Lower lobe of right lung (tissue), 2 donors: ENCODE results near the gene INPP5E. TPM values are rescaled to one million over a fixed set of nuclear protein-coding genes. Genes with fewer than 3 reads are reported as not detected.

Source experiments
- ATAC-seq, 2 donors: fragments of 200-7000 bp; cut with Tn5 transposase; one replicate each; pipeline ENCODE4 v1.9.1; 2020 to 2022; ENCODE audit warnings: mild to moderate bottlenecking in 2 of 2, moderate library complexity in 2 of 2
- DNase-seq: peaks from one replicate; pipeline ENCODE4 v3.0.0-alpha.2; 2020
- H3K27ac ChIP-seq: fragments of 200-600 bp; one replicate; pipeline ENCODE4 v1.8.0; 2022
- H3K27me3 ChIP-seq: fragments of 200-600 bp; one replicate; pipeline ENCODE4 v1.8.0; 2022; ENCODE audit warnings: low read depth
- H3K36me3 ChIP-seq: fragments of 200-600 bp; one replicate; pipeline ENCODE4 v1.8.0; 2022; ENCODE audit warnings: mild to moderate bottlenecking
- H3K4me1 ChIP-seq: fragments of 200-600 bp; one replicate; pipeline ENCODE4 v1.8.0; 2022
- H3K4me3 ChIP-seq: fragments of 200-600 bp; one replicate; pipeline ENCODE4 v1.8.0; 2022; ENCODE audit warnings: mild to moderate bottlenecking
- H3K9me3 ChIP-seq: fragments of 200-600 bp; one replicate; pipeline ENCODE4 v1.8.0; 2022
- intact Hi-C: fragments of 100-400 bp; cut with DNase I; formaldehyde crosslinking; loops from one replicate; pipeline ENCODE4 v1.11.0; 2022
- total RNA-seq: library from RNA; stranded (reverse); fragmentation: NEBNext Ultra II Directional; extraction: Animal tissue kit (Norgen Biotek cat#: 25700); gene quantifications from one replicate; pipeline ENCODE4 v1.2.1, GENCODE V29; 2021
- TF ChIP-seq, protein P1 (sequence below): fragments of 200-600 bp; IDR thresholded peaks from one replicate; pipeline ENCODE4 v1.8.0; 2022; ENCODE audit warnings: antibody characterized with exemption, mild to moderate bottlenecking
- donor health status: DM: no; HTN: yes; CAD: no; lungs with severe emphysema.

The INPP5E gene
- total RNA-seq, 1 donor from 2014 or later: 13.8 TPM

- ATAC-seq (peak; percentile 85 to 92), DNase-seq (peak; percentile 100)
- peaks cover 29% of the 10 kb centered on the region for H3K4me1 ChIP-seq
- H3K4me3 ChIP-seq: peak within 1 kb of the TSS; percentile 91
- TF ChIP-seq, protein P1, sequence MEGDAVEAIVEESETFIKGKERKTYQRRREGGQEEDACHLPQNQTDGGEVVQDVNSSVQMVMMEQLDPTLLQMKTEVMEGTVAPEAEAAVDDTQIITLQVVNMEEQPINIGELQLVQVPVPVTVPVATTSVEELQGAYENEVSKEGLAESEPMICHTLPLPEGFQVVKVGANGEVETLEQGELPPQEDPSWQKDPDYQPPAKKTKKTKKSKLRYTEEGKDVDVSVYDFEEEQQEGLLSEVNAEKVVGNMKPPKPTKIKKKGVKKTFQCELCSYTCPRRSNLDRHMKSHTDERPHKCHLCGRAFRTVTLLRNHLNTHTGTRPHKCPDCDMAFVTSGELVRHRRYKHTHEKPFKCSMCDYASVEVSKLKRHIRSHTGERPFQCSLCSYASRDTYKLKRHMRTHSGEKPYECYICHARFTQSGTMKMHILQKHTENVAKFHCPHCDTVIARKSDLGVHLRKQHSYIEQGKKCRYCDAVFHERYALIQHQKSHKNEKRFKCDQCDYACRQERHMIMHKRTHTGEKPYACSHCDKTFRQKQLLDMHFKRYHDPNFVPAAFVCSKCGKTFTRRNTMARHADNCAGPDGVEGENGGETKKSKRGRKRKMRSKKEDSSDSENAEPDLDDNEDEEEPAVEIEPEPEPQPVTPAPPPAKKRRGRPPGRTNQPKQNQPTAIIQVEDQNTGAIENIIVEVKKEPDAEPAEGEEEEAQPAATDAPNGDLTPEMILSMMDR: no peak
- H3K27ac ChIP-seq: peak within 1 kb of the TSS; percentile 99
- peaks cover 10% of the 10 kb centered on the region for H3K36me3 ChIP-seq
- H3K9me3 ChIP-seq: no peaks in the 10 kb centered on the region
- intact Hi-C loops: no loop called here
- no peaks in the 10 kb centered on the region for H3K27me3 ChIP-seq
These were observed 43.3 kb upstream of the INPP5E start, which contains the start of gene SEC16A for GRCh38 chr9:136482793-136483588. Gene SEC16A, minus strand, starts transcription at chr9:136483040. Its CDS starts 5,425 bp downstream, at chr9:136477615.

GRCh38 chr9:136482046-136482792 is 42.6 kb upstream of the INPP5E start:
- no peak for DNase-seq
- TF ChIP-seq, protein P1: no peak
- Histone ChIP-seq H3K27ac (peak overlapping the region; percentile 99), H3K27me3 (no peaks in the 10 kb centered on the region), H3K4me1 (peaks cover 29% of the 10 kb centered on the region), H3K4me3 (peak overlapping the region; percentile 91), H3K36me3 (peaks cover 18% of the 10 kb centered on the region), H3K9me3 (no peaks in the 10 kb centered on the region)
- no peak for ATAC-seq
- intact Hi-C loops: no loop called here

GRCh38 chr9:136481558-136481957 is 41.9 kb upstream of the INPP5E start:
- Histone ChIP-seq H3K4me3 (peak overlapping the region; percentile 91), H3K9me3 (no peaks in the 10 kb centered on the region), H3K27ac (no peak overlapping the region), H3K27me3 (no peaks in the 10 kb centered on the region), H3K36me3 (peaks cover 24% of the 10 kb centered on the region), H3K4me1 (peaks cover 29% of the 10 kb centered on the region)
- intact Hi-C loops: no loop called here
- ATAC-seq (no peak), DNase-seq (no peak)
- TF ChIP-seq, protein P1: no peak

DNA sequence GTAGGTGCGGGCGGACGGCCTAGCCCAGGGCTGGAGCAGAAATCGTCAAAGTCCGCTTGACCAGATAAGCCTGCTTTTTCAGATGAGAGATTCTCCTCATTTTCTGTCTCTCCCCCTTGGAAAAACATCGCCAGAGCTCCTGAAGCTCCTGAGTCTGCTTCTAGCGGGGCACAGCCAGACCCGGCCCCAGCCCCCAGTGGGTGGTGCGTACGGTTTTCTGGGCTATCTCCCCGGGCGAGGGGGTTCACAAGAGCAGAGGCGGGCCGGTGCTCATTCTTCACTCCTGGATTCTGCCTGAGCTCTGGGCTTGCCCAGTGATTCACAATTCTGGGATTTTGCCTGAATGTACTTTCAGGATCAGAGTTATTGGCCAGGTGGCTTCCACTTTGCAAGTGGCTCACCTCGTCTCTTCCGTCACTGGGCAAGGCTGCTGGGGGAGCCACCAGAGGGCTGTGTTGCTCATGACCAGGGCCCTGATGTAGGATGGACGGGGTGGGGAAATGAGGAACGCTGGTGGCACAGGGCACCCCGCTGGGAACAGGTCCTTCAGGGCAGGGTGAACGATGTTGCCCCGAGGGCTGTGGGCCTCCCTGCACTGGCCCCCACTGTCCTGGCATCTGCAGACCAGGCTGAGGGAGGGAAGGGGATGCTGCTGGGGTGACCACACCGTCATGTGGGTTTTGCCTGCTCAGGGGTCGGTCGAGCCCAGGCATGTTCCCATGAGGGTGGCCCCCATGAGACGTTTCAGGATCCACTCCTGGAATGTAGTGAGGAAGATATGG is 36.9 kb upstream of the INPP5E start:
- Histone ChIP-seq H3K9me3 (no peaks in the 10 kb centered on the region), H3K27ac (no peak overlapping the region), H3K36me3 (peaks cover 74% of the 10 kb centered on the region), H3K27me3 (no peaks in the 10 kb centered on the region), H3K4me3 (no peak overlapping the region), H3K4me1 (peaks cover 5% of the 10 kb centered on the region)
- ATAC-seq: no peak
- TF ChIP-seq, protein P1: no peak
- intact Hi-C loops: no loop called here
- DNase-seq: no peak
